Glomerular visceral epithelial cell (primary cell): ENCODE results near the gene C17orf78.
A peak's percentile ranks its signal among the peaks of the same experiment; 100 is the strongest.
"Not testable (repeated sequence)": the region's sequence is repeated elsewhere in the genome, so short reads cannot be mapped to it uniquely, and the experiment has no call there.

Experiments
- DNase-seq: peaks from one replicate; pipeline ENCODE4 v3.0.0-alpha.2; 2016; ENCODE audit errors: extremely low spot score

Gene C17orf78

GRCh38 chr17:37375706-37376105 is at the start of gene C17orf78:
Gene C17orf78 (plus strand): TSS chr17:37375985. CDS start chr17:37376093, 108 bp downstream.
- no peak for DNase-seq

DNA sequence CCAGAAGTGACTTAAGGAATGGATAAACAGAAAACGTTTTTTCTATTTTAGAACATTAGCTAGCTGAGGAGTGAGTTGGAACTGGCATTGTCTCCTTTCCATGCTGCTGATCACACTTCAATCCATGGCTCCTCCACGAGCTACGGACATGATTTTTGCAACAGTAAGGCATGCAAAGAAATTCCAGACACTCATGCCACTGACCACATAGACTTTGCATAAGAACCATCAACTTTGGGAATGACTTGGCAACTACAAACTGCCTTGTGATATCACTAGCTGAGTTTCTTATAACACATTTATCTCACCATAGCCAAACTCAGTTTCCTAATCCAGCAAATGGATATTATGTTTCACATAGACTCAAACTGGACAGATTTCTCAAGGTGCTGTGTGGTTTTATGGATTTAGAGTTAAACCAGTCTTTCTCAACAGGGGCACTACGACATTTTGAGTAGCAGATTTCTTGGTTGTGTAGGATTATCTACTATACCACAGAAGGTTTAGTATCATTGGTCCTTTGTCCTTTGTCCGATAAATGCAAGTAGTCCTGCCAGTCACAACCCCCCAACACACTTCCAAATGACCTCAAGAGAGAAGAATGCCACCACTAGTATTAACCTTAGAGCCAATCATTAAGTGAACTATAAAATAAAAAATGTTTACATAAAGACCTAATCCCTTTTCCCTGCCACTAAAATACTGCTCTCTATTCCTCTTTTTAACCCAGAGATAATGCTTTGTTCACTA is 48.3 kb upstream of the C17orf78 start:
- DNase-seq: peak; percentile 85

GRCh38 chr17:37338847-37339246 is 36.9 kb upstream of the C17orf78 start:
- no peak for DNase-seq

- no peak for DNase-seq
Observed at GRCh38 chr17:37339321-37339720, 36.5 kb upstream of the C17orf78 start.

GRCh38 chr17:37340804-37341203 is 35.0 kb upstream of the C17orf78 start:
- DNase-seq: no peak

DNA sequence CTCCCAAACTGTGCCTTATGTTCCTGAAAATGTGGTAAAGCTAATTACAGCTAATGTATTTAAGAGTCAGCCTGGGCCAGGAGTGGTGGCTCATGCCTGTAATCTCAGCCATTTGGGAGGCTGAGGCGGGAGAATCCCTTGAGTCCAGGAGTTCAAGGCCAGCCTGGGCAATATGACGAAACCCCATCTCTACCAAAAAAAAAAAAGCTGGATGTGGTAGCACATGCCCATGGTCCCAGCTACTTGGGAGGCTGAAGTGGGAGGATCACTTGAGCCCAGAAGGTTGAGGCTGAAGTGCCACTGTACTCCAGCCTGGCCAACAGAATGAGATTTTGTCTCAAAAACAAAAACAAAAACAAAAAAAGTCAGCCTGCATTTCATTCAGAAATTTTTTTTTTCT is 33.2 kb upstream of the C17orf78 start:
- DNase-seq: no peak

DNA sequence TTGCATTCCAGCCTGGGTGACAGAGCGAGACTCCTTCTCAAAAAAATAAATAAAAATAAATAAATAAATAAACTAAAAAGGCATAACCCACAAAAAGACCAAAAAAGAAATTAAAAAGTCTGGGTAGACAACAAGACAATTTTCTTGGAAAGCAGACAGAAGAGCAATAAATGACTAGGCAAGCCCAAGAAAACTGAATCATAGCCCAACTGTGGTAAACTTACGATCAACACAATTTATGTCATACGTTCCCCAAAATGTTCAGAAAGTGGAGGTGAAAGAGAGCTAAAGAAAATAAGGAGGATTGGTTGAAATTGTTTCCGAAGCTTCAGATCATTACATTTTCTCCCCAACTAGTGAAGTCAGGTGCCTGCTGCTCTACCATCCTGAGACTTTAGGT is 31.3 kb upstream of the C17orf78 start:
- no peak for DNase-seq

DNA sequence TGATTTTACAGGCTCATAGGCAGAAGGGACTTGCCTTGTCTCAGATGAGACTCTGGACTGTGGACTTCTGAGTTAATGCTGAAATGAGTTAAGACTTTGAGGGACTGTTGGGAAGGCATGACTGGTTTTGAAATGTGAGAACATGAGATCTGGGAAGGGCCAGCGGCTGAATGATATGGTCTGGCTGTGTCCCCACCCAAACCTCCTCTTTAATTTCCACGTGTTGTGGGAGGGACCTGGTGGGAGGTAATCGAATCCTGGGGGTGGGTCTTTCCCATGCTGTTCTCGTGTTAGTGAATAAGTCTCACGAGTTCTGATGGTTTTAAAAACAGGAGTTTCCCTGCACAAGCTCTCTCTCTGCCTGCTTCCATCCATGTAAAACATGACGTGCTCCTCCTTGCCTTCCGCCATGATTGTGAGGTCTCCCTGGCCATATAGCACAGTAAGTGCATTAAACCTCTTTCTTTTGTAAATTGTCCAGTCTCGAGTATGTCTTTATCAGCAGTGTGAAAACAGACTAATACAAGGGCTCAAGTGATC is 28.9 kb upstream of the C17orf78 start:
- not testable (repeated sequence) for DNase-seq

DNA sequence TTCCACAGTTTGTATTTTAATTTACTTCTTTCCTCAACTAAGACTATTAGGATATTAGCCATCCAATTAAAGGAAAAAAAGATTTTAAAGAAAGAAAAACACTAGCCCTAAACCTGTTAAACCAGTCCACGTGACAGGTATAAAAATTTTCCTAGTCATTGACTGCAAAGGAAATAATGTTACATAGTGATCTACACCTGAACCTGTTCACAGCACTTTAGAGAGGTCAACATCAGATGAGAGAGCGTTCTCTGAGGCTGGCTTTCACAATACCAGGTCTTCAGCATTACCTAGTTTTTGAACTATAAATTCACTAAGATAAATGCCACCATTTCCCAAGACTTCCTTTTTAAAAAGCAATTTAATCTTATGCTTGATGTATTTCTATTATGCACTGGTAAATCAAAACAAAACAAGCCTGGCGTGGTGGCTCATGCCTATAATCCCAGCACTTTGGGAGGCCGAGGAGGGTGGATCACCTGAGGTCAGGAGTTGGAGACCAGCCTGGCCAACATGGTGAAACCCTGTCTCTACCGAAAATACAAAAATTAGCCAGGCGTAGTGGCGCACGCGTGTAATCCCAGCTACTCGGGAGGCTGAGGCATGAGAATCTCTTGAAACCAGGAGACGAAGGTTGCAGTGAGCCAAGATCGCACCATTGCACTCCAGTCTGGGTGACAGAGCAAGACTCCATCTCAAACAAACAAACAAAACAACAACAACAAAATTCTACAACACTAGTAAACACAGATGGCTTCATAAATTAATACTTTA is 18.8 kb upstream of the C17orf78 start:
- DNase-seq: not testable (repeated sequence)

- DNase-seq: peak; percentile 67
Observed at GRCh38 chr17:37358098-37358829, 17.5 kb upstream of the C17orf78 start.

DNA sequence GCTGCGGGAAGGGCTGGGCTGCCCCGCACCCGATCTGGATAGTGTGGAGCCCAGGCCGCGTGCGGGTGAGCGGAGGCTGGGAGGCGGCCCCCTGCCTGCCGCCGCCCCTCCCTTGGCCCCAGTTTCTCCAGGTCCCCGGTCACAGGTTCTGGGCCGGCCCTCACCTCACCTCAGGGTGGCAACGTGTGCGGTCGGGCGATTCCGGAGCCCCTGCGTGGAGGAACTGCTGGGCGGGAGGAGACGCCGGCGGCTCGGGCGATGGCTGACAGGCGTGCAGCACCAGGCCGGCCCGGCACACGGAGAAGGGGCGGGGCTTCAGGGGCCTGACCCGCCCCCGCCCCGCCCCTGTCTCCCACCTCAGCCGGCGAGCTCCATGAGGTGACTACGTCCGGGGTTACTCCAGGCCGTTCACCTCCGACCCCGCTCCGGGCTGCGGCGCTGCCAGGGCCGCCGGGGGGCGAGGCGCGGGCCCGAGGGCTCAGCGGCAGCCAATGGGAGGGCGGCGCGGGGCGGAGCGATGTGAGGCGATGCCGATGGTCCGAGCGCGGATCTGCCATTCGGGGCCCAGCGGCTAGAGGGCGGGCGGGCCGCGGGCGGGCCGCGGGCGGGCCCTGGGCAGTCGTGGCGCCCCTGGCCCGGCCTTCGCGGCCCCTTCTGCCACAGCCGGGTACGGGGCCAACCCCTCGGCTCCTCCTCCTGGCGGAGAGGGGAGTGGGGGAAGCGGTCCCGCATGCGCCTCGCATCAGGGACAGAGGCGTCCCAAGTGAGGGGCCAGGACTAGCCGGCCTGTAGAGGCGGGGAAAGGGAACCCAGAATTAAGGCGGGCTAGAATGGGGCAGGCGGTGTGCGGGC is 16.7 kb upstream of the C17orf78 start:
- peak; percentile 98 for DNase-seq

DNA sequence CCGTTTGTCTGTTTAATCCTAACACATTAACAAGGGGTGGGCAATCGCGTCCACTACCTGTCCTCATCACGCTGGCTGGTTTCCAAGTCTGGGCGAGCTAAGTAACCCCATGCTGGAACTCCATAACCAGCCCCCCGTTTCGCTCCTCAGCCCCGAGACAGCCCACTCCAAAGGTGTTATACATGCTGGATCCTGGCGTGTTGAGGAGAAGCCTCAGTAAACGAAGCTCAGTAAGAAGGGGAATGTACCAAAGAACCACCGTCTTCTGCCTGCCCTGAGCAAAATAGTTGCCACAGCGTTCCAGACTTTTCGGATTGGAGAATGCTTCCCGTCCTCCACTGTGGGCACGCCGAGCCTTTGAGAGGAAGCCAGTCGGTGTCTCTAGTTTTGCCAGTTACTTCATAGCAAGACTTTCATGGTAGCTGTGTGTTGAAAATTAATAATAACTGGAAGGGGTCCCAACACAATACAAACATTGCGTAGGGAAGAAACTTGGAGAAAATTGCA is 16.1 kb upstream of the C17orf78 start:
- no peak for DNase-seq

DNA sequence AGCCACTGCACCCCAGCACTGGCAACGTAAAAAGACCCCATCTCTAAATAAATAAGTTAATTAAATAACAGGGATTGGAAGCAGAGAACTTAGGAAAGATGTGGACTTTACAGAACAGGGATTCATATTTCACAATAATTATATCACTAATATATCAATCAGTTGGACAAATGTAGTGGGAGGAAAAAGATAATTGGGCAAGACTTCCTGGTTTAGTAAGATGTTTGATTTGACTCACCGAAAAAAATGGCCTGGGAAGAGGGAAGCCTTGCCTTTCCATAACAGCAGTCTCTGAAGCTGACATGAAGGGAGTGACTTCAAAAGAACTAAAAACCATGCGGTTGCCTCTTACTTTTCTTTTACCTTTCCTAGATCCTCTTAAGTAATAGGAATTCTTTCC is 15.2 kb upstream of the C17orf78 start:
- no peak for DNase-seq

GRCh38 chr17:37361543-37361942 is 14.2 kb upstream of the C17orf78 start:
- no peak for DNase-seq

GRCh38 chr17:37365589-37365988 is 10.2 kb upstream of the C17orf78 start:
- no peak for DNase-seq

GRCh38 chr17:37368577-37368976 is 7.2 kb upstream of the C17orf78 start:
- no peak for DNase-seq

DNA sequence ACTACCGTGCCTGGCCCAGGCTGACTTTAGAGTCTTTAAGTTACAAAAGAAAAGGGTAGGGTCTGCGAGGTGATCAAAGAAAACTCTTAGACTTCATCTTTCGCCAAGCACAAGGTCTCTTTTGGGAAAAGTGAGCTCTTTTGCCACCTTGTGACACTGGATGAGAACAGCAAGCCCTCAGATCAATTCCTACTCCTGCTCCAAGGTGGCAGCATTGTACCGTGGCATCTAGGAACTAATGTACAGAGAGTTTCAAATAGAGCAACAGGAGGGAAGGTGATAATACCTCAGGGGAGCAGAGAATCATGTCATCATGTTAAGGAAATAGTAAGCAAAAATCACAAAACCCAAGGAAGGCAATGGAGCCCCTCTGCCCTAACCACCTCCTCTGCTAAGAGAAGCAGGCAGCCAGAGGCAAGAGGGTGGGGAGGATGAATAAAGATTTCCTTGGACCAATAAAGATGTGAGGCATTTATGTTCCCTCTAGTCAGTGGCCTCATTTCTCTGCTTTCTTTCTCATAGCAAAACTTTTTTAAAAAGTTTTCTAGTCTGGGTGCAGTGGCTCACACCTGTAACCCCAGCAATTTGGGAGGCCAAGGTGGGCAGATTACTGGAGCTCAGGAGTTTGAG is 2.1 kb upstream of the C17orf78 start:
- DNase-seq: peak; percentile 87

DNA sequence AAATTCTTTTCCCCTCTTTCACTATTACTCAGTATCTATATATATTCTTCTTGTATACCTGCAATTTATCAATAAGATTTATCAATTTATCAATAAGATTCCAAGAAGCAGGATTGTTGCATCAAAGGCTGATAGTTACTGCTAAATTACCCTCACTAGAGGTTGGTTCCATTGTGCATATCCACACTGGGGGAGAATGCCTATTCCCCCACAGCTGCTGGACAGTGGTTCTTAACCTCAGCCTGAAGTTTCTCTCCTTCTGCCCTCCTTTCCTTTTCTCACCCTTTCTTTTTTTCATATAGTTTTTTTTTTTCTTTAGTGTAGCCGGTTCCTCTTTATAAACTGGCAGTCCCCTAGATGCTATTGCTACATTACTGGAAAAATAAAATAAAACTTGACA is 6.3 kb downstream of the C17orf78 start:
- no peak for DNase-seq

GRCh38 chr17:37384560-37385149 is 8.9 kb downstream of the C17orf78 start:
- no peak for DNase-seq

DNA sequence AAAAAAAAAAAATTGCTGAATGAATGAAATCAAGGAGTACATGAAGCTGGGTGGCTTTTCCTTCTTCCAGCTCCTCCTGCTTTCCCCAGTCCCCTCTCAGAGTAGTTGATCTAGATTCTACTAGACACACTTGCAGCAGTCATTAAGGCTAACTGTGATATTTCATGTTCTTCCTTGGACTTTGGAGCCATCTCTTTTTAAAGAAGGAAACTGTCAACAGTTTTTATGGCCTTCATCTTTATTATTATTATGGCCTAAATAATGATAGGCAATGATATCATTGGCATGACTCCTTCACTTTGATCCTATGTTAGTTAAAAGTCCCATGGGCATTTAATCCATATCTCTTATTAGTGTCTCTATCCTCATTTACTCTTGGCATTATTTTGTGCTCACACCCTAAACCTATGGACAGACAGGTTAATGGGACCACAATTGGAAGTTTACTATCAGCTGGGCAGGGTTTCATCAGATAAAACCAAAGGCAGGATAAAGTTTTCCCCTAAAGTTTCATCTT is 9.7 kb downstream of the C17orf78 start:
- no peak for DNase-seq
